HG02885 (cell line): ENCODE measurements around the gene PTPRK.
"Not testable (repeated sequence)": the region's sequence is repeated elsewhere in the genome, so short reads cannot be mapped to it uniquely, and the experiment has no call there.

ENCODE experiments used
- ATAC-seq: cut with Tn5 transposase; IDR thresholded peaks from one replicate; pipeline ENCODE4 v1.9.1; 2021; ENCODE audit warnings: mild to moderate bottlenecking; ENCODE audit not compliant: unreplicated experiment, poor library complexity

The PTPRK gene

GRCh38 chr6:128455959-128456358 is 64.4 kb downstream of the PTPRK start:
- no peak for ATAC-seq

GRCh38 chr6:128452713-128453112 is 67.7 kb downstream of the PTPRK start:
- ATAC-seq = no peak

GRCh38 chr6:128446497-128446896 is 73.9 kb downstream of the PTPRK start:
- no peak for ATAC-seq

GRCh38 chr6:128443553-128443952 is 76.8 kb downstream of the PTPRK start:
- ATAC-seq = no peak

GRCh38 chr6:128439627-128440026 is 80.8 kb downstream of the PTPRK start:
- ATAC-seq = no peak

- ATAC-seq = no peak
These were observed 82.0 kb downstream of the PTPRK start for GRCh38 chr6:128438393-128438792.

GRCh38 chr6:128437685-128438084 is 82.7 kb downstream of the PTPRK start:
- no peak for ATAC-seq

- ATAC-seq = not testable (repeated sequence)
These were observed 85.6 kb downstream of the PTPRK start for GRCh38 chr6:128434752-128435151.

GRCh38 chr6:128432394-128432793 is 88.0 kb downstream of the PTPRK start:
- ATAC-seq = no peak

GRCh38 chr6:128427139-128427538 is 93.3 kb downstream of the PTPRK start:
- ATAC-seq = no peak

- ATAC-seq = no peak
These were observed 94.5 kb downstream of the PTPRK start for GRCh38 chr6:128425856-128426255.

GRCh38 chr6:128422871-128423270 is 97.5 kb downstream of the PTPRK start:
- no peak for ATAC-seq

- no peak for ATAC-seq
These were observed 98.2 kb downstream of the PTPRK start for GRCh38 chr6:128422200-128422599.

GRCh38 chr6:128421788-128422187 is 98.6 kb downstream of the PTPRK start:
- no peak for ATAC-seq

- ATAC-seq = no peak
These were observed 102.7 kb downstream of the PTPRK start for GRCh38 chr6:128417698-128418097.

GRCh38 chr6:128415387-128415786 is 105.0 kb downstream of the PTPRK start:
- ATAC-seq = no peak

- no peak for ATAC-seq
These were observed 105.5 kb downstream of the PTPRK start for GRCh38 chr6:128414943-128415342.

GRCh38 chr6:128413291-128413690 is 107.1 kb downstream of the PTPRK start:
- no peak for ATAC-seq

GRCh38 chr6:128412680-128413079 is 107.7 kb downstream of the PTPRK start:
- no peak for ATAC-seq

GRCh38 chr6:128410584-128410983 is 109.8 kb downstream of the PTPRK start:
- no peak for ATAC-seq

GRCh38 chr6:128409003-128409402 is 111.4 kb downstream of the PTPRK start:
- ATAC-seq = no peak

- no peak for ATAC-seq
These were observed 113.9 kb downstream of the PTPRK start for GRCh38 chr6:128406453-128406852.
